NCI-H1930 (cell line): ENCODE data around the gene BHLHE40.

Experiments
- DNase-seq, 2 experiments: peaks; one replicate each; lab custom pipeline; 2025; lab: John Stamatoyannopoulos, UW

The BHLHE40 gene

DNA sequence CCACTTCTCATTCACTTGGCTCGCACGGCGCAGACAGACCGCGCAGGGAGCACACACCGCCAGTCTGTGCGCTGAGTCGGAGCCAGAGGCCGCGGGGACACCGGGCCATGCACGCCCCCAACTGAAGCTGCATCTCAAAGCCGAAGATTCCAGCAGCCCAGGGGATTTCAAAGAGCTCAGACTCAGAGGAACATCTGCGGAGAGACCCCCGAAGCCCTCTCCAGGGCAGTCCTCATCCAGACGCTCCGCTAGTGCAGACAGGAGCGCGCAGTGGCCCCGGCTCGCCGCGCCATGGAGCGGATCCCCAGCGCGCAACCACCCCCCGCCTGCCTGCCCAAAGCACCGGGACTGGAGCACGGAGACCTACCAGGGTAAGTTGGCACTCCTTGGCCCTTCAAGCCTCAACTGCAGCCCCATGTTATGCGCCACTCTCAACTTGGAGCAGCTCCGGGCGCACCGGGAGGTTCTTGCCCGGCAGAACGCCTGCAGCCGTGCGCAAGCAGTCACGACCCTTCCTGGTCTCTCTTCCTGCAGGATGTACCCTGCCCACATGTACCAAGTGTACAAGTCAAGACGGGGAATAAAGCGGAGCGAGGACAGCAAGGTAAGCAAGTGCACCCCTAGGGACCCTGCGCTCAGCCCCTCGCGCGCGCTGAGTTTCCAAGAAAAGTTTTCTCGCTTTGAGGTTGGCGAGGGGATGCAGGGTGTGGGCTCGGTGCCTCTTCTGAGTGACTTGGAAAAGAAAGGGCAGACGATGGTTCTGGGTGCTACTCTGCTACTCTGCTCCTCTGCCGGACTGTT lies at the start of gene BHLHE40:
Gene BHLHE40, plus strand, starts transcription at position 10 of the 801 bp plus-strand sequence. Its CDS starts 282 bp downstream, at position 292.
- no peak for DNase-seq

DNA sequence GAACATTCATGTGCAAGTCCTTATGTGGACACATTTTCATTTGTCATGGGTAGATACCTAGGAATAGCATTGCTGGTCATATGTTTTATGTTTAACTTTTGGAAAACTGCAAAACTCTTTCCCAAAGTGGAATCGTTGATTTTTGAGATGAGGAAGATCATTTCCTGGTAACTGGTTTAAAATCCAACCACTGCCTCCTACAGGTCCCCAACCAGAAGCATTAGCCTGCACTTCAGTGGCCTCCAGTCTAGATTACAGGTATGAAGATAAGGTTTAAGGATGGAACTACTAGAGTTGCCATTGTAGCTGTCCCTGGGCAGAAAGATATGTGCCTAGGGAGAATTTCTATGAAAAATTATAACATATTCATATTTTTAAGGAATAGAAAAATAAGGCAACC lies 48.7 kb upstream of the BHLHE40 start:
- DNase-seq = no peak

DNA sequence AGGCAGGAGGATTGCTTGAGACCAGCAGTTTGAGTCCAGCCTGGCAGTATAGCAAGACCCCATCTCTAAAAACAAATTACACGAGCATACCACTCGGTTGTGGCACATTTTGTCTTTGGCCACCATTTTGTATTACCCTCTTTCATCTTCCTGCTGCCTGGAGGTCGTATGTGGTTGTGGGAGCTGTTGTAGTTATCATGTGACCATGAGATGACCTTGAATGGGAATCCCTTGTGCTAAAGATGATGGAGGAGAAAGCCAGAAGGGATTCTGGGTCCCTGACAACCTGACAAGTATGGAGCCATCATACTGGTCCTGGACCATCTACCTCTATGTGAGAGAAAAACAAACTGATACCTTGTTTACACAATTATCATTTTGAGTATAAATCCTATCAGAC lies 45.2 kb upstream of the BHLHE40 start:
- no peak for DNase-seq

DNA sequence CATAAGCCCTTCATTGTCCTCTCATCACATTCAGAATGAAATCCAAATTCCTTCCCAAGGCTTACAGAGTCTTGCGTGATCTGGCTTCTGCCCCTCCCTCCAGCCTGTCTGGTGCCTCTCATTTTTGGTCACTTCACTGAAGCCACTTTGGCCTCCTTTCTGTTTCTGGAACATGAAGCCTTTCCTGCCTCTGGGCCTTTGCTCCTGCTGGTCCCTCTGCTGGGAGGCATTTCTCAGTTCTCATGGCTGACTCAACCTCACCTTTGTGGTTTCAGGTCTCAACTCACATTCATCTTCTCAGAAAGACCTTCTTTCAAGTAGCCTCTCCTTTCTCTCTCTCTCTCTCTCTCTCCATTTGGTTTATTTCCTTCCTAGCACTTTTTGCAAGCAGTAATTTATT lies 43.9 kb upstream of the BHLHE40 start:
- DNase-seq = no peak

DNA sequence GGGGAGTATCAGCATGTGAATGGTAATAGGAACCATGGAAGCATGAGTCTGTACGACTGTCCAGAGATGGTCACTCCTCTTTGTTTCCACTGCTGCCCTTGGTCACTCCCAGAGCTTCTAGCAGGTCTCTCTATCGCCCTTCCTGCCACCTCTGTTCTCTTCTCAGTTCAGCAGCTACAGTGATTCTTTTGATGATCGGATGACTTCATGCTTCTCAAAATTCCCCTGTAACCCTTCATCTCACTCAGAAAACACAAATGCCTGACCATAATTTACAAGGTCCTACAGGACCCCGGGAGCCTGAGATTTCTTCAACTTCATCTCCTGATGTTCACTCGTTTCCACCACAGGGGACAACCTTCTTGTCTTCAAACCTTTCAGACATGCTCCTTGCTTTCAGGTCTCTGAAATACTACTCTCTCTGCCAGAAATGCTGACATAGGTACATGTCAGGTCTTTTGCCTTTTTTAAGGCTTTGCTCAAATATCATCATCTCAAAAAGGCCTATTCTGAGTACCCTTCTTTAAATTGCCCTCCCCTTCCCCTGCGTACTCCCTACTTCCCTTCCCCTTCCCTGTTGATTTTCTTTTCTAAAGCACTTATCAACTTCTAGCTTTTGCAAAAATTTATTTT lies 42.1 kb upstream of the BHLHE40 start:
- no peak for DNase-seq

DNA sequence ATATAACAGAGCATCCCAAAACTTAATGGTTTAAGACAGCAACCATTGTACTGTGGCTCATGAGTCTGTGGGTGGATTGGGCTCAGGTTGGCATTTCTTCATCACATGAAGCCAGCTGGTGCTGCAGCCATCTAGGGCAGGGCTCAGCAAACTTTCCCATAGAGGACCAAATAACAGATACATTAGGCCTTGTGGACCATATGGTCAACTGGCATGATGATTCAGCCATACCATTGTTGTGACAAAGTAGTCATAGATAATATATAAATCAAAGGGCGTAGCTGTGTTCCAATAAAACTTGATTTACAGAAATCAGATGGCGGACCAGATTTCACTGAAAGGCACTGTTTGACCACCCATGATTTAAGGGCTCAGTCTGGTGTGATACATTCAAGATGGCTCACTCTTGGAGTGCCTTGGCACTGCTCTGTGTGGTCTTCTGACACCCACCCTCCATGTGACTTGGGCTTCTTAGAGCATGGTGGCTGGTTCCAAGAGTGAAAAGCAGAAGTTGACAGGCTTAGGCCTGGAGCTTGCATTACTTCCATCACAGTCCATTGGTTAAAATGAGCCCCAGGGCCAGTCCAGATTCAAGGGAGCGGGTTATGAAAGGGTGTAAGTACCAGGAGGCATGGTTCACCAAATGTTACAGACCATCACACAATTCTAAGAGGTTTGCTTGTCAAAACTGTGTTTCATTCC lies 40.8 kb upstream of the BHLHE40 start:
- no peak for DNase-seq

DNA sequence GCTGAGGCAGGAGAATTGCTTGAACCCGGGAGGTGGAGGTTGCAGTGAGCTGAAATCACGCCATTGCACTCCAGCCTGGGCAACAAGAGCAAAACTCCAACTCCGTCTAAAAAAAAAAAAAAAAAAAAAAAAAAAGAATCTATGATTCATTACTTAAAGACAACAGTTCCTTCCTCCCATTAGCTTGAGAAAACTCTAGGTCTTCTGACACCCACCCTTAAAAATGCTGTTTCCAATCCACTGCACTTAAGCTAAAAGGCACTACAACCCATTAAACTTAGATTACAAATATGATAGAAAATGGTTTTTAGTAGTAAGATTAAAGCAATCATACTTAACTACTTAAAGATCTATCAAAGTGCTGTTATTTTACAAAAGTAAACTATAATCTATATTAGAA lies 40.0 kb upstream of the BHLHE40 start:
- no peak for DNase-seq

DNA sequence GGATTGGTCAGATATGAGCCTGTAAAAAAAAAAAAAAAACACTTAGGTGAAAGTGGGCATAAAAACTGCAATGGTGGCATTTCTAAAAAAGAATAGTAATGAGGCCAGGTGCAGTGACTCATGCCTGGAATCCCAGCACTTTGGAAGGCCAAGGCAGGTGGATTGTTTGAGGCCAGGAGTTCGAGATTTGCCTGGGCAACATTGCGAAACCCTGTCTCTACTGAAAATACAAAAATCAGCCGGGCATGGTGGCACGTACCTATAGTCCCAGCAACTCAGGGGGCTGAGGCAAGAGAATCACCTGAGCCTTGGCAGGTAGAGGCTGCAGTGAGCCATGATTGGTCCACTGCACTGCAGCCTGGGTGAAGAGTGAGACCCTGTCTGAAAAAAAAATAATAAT lies 38.3 kb upstream of the BHLHE40 start:
- DNase-seq = no peak

DNA sequence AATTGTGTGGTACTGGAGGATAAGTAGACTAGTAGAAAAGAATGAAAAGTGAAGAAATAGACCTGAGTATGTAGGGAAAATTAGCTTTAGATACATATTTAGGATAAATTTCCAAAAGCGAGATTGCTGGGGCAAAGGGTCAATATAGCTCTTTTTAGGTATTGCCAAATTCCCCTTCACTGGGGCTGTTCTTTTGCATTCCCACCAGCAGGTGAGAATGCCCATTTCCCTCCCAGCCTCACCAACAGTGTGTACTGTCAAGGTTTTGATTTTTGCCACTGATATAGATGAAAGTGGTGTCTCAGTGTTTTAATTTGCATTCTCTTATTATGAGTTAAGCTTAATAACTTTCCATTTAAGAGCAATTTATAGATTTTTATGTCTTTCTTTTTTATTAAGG lies 35.7 kb upstream of the BHLHE40 start:
- no peak for DNase-seq

DNA sequence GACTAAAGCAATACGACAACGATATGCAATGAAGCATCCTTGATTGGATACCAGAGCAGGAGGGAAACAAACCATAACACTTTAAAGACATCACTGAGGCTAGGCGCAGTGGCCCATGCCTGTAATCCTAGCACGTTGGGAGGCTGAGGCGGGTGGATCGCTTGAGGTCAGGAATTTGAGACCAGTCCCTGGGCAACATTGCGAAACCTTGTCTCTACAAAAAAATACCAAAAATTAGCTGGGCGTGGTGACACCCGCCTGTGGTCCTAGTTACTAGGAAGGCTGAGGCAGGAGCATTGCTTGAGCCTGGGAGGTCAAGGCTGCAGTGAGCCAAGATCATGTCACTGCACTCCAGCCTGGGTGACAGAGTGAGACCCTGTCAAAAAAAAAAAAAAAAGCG lies 33.9 kb upstream of the BHLHE40 start:
- DNase-seq = no peak

DNA sequence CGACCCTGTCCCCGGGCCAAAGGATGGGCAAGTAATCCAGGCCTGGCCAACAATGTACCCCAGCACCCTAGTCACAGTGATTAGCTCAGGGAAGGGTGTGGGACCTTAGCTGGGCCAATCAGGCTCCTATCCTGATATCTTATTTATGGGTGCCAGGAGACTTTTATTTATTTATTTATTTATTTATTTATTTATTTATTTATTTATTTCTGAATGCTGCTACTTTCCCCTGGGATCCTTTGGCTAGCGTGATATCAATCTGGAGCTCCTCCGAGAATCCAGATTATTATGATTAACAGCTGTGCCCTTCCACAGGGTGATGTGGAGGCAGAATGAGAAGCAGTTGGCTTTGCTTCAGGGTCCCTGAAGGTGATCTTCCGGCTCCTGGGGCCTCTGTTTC lies 32.2 kb upstream of the BHLHE40 start:
- no peak for DNase-seq

DNA sequence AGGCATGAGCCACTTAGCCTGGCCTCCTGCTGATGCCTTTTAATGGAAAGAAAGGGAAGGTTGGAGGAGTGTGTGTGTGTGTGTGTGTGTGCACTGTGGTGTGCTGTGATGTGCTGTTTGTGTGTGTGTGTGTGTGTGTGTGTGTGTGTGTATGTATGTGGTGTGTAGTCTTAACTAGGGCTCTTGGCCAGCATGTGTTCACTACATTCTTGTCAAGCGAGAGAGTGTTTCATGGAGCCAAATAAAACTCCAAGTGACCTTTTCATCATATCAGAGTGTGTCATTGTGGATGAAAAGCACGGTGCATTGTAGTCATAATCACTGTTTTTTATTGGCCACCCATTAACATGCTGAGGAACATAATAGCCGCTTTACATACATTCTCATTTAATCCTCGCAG lies 30.8 kb upstream of the BHLHE40 start:
- DNase-seq = no peak

DNA sequence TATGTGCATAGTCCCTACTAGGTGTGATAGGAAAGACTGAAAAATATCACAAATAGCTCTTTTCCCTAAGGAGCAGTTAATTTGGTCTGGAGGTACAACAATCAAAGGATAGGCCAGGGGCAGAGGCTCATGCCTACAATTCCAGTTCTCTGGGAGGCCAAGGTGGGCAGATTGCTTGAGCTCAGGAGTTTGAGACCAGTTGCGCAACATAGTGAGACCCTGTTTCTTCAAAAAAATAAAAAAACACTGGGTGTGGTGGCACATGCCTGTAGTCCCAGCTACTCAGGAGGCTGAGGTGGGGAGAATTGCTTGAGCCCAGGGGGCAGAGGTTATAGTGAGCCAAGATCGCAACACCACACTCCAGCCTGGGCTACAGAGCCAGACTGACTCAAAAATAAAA lies 30.2 kb upstream of the BHLHE40 start:
- no peak for DNase-seq

DNA sequence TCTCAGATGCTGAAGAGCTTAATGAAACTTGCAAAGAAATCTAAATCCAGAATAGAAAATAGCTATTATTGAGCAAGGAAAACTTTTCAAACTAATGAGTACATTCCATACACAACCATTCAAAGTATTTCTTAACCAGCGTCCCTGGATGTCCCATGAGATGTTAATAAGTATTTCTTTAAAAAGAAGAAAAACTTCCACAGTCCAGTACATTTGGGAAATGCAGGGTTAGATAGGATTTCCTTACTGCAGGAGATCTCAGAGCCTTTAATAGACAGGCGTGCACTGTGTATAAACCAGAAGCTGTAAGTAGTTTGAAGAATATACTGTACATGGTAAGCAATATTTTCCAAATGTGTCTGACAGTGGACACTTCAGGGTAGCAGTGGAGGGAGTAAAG lies 29.6 kb upstream of the BHLHE40 start:
- no peak for DNase-seq

DNA sequence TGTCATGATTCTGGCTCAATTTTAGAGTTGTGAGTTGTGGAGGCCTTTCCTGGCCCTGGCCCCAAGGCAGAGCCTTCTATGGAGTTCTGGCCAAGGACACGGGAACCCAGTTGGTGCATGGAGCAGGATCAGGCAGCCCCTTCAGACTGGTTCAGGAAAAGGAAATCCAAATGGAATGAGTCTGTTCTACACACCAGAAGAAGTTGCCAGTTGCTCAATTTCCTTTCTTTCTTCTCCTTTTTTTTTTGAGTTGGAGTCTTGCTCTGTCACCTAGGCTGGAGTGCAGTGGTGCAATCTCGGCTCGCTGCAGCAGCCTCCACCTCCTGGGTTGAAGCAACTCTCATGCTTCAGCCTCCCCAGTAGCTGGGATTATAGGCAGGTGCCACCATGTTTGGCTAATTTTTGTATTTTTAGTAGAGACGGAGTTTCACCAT lies 28.9 kb upstream of the BHLHE40 start:
- no peak for DNase-seq

DNA sequence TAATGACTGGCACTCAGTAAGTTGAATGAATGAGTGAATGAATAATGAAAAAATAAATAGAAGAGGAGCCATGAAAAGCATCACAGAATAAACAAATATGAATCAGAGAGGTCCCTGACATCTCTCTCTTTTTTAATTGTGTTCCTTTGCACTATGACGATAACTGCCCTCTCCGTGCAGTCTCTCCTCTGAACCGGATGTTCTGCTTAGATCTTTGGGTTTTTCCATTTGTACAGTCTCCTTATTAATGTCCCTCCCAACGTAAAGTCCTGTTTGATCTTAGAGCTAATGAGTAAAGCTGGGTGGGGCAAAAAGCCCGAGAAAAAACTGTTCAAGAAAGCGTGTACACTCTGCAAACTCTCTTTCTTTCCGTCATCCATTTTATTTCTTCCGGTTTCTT lies 28.3 kb upstream of the BHLHE40 start:
- no peak for DNase-seq

DNA sequence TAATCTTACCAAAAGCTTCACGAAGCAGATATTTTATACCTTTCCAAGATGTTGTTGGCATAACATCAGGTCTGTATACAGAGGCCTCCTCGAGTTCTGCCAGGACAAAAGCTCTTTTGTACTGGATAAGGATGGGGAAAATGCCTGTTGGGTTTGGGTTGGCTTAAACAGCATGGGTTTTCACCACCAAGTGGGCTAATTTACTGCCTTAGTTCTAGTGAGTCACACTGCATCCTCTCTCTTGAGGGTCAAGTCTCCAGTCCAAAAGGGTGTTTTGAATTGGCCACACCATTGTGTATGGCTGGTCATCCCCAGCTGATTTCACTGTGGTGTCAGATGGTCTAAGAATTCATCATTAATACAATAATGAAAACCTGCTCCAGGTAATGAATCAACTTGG lies 26.1 kb upstream of the BHLHE40 start:
- DNase-seq = no peak

DNA sequence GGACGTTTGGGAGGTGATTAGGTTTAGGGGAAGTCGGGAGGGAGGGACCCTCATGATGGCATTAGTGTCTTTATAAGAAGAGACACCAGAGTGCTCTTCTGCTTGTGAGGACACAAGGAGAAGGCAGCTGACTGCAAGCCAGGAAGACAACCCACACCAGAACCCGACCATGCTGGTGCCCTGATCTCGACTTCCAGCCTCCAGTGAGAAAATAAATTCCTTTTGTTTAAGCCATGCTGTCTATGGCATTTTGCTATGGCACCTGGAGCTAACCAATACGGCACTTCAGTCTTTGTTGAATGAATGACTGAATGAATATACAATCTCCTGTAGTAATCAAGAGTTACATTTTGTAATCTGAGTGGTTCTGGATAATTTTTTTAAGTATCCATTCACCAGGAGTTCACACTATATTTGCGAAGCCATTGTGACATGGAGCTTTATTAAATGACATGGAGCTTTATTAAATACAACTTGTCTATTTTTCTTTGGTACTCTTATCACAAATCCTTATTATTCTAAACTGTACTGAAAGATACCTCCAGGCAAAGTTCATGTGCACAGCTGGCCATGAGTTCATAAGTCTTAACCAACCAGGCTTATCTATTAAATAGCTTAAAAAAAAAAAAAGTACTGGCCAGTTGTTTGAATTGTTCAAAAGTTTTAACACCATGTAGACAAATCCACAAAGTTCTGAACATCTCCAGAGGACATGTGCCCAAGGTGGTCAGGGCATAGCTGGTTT lies 24.8 kb upstream of the BHLHE40 start:
- DNase-seq = no peak

DNA sequence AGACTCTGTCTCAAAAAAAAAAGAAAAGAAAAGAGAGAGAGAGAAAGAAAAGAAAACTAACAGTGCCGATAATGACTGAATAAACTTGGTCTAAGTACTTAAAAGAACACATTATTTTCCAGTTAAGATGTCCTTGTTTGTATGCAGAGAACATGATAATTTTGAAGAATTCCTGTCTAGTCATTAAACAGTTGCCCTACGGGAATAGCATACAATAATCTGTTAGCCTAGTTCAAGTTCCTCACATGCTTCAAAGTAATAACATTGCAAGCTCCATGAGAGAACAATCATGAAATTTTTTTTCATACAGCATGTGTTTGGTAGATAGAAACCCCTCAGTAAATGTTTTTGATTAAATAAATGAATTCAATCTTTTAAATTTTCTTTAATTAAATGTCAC lies 23.1 kb upstream of the BHLHE40 start:
- no peak for DNase-seq

DNA sequence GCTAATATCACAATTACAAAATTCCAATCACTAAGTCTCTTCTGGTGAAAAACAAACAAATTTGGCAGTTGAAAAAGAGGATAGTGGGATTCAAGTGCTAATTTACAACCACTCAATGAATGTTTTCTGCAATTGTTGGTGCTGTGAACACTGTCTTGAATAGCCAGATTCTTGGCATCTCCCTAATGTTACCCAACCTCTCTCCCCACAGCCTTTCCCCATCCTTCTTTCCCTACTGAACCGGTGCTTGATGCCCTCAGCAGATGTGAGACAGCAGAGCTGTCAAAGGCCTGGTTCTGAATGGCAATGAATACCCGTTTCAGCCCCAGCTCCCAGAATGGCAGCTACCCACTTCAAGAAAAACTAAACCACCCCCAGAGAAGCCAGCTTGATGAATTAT lies 22.5 kb upstream of the BHLHE40 start:
- DNase-seq = no peak

DNA sequence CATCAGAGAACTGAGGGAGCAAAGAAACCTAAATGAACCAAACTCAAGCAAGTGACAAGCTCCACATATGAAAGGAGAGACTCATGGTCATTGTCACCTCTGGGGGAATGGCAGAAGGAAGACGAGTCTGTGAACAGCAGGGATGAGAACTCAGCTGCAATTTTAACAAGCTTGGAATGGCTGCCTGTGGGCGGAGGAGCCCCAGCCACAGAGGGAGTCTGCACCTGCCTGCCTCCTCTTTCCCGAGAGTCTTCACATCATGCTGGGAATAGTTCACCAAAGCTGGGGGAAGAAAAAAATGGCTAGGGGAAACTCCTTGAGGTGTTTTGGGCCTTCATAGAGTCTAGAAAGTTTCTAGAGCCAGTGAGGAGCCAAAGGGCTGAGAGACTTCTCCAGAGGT lies 21.3 kb upstream of the BHLHE40 start:
- no peak for DNase-seq

DNA sequence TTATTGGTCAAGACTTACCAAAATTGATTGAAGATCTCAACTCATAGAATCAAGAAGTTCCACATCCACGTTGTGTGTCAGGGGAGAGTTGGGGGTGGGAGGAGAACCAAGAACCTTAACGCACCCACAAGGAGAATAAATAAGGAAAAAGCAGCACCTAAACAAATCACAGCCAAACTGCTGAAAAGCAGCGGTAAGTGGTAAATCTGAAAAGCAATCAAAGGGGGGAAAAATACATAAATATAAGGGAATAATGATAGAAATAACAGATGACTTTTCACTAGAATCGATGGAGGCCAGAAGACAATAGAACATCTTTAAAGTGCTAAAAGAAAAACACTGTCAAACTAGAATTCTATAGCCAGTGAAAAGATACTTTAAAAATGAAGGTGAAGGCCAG lies 20.1 kb upstream of the BHLHE40 start:
- DNase-seq = no peak
